GM19395 (cell line): ENCODE data around the gene NOTUM.

Experiments
- ATAC-seq: cut with Tn5 transposase; IDR thresholded peaks from one replicate; pipeline ENCODE4 v1.9.1; 2021; ENCODE audit warnings: mild to moderate bottlenecking, moderate library complexity; ENCODE audit not compliant: unreplicated experiment

The NOTUM gene

GRCh38 chr17:81926451-81927151 lies 34.4 kb downstream of the NOTUM start:
- no peak for ATAC-seq

- no peak for ATAC-seq
Observed at GRCh38 chr17:81925860-81926450, 35.0 kb downstream of the NOTUM start.

- ATAC-seq: no peak
Observed at GRCh38 chr17:81924557-81925532, 36.1 kb downstream of the NOTUM start.

GRCh38 chr17:81923302-81924260 lies 37.4 kb downstream of the NOTUM start:
- ATAC-seq: no peak

- ATAC-seq: no peak
Observed at GRCh38 chr17:81922566-81923301, 38.3 kb downstream of the NOTUM start.

GRCh38 chr17:81921996-81922565 lies 38.9 kb downstream of the NOTUM start:
- ATAC-seq: no peak

- no peak for ATAC-seq
Observed at GRCh38 chr17:81921537-81921862, 39.5 kb downstream of the NOTUM start.

- ATAC-seq: no peak
Observed at GRCh38 chr17:81920612-81921536, 40.1 kb downstream of the NOTUM start.

- ATAC-seq: no peak
Observed at GRCh38 chr17:81918832-81919545, 42.0 kb downstream of the NOTUM start.

GRCh38 chr17:81918333-81918669 lies 42.7 kb downstream of the NOTUM start:
- ATAC-seq: peak; percentile 28

GRCh38 chr17:81917565-81918332 lies 43.2 kb downstream of the NOTUM start, which contains the start of gene SIRT7:
Gene SIRT7, minus strand, starts transcription at chr17:81918176. Its CDS starts 45 bp downstream, at chr17:81918131.
- peak; percentile 71 for ATAC-seq

- no peak for ATAC-seq
Observed at GRCh38 chr17:81916234-81917001, 44.6 kb downstream of the NOTUM start.

GRCh38 chr17:81915331-81915730 lies 45.7 kb downstream of the NOTUM start:
- ATAC-seq: no peak

GRCh38 chr17:81914103-81914850 lies 46.7 kb downstream of the NOTUM start:
- no peak for ATAC-seq

- ATAC-seq: no peak
Observed at GRCh38 chr17:81913394-81914102, 47.4 kb downstream of the NOTUM start.
